ENCODE results near the gene NME7. TPM values are rescaled to one million over a fixed set of nuclear protein-coding genes. Genes with fewer than 3 reads are reported as not detected.

NME7 gene
- total RNA-seq, 1 donor from 2014 or later, result 60.6 TPM

DNA sequence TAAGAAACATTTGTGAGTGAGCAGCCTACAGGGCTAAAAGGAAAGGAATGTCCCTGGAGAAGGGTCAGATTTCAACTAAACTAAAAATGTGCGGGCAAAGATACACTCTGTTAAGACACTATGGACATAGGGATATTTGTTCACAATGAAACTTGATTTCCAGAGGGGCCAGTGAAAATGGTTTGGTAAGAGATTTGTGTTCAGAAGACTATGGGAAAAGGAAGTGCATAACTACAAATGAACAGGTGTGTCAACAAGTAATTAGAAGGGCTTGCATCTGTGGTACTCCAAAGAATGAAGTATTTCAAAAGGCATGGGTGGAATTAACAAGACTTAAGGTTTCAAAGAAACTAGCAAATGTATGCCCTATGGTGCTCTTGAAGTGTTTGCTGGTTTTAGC is 60.4 kb downstream of the NME7 start:
- Histone ChIP-seq H3K4me1 (no peaks in the 10 kb centered on the region), H3K36me3 (no peaks in the 10 kb centered on the region), H3K9ac (no peak overlapping the region), H2AFZ (replicated peaks) (no peak overlapping the region), H3K9me3 (ENCODE audit: low read depth) (no peaks in the 10 kb centered on the region), H4K20me1 (ENCODE audit: low read depth) (no peaks in the 10 kb centered on the region), H3K79me2 (ENCODE audit: low read depth) (no peaks in the 10 kb centered on the region), H3K27ac (no peak overlapping the region), H3K27me3 (no peaks in the 10 kb centered on the region), H3F3A (ENCODE audit: low read depth) (no peaks in the 10 kb centered on the region), H3K4me3 (no peak overlapping the region), H3K4me2 (no peak overlapping the region)
- Mint-ChIP-seq H3K27ac (no peak overlapping the region), H3K4me3 (no peak overlapping the region), H3K36me3 (peaks cover 14% of the 10 kb centered on the region), H3K27me3 (ENCODE audit: insufficient read depth, low read depth) (no peaks in the 10 kb centered on the region), H3K4me1 (peaks cover 9% of the 10 kb centered on the region), H3K9me3 (no peaks in the 10 kb centered on the region)
- TF ChIP-seq EZH2 (IDR thresholded peaks at IDR 0.05) (no peak), EZH2phosphoT487 (IDR thresholded peaks at IDR 0.05) (no peak)
- TF ChIP-seq, protein P1, sequence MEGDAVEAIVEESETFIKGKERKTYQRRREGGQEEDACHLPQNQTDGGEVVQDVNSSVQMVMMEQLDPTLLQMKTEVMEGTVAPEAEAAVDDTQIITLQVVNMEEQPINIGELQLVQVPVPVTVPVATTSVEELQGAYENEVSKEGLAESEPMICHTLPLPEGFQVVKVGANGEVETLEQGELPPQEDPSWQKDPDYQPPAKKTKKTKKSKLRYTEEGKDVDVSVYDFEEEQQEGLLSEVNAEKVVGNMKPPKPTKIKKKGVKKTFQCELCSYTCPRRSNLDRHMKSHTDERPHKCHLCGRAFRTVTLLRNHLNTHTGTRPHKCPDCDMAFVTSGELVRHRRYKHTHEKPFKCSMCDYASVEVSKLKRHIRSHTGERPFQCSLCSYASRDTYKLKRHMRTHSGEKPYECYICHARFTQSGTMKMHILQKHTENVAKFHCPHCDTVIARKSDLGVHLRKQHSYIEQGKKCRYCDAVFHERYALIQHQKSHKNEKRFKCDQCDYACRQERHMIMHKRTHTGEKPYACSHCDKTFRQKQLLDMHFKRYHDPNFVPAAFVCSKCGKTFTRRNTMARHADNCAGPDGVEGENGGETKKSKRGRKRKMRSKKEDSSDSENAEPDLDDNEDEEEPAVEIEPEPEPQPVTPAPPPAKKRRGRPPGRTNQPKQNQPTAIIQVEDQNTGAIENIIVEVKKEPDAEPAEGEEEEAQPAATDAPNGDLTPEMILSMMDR (IDR thresholded peaks at IDR 0.05), result no peak
- no peak for DNase-seq (ENCODE audit: low spot score)

DNA sequence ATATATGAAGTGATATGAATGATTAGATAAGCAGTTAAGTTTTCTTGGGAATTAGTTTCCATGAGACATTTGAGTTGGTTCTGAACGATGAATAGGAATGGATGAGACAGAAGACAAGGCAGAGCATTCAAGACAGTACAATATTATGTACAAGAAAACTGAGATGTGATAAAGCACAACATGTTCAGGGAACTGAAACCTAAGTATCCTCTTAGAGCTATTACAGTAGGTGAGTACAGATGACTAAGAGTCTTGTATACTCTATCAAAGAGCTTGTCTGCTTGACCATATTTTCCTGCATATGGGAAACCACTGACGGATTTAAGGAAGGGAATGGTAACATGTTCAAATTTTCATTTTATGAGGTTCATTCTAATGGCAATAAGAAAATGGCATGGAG is 61.6 kb downstream of the NME7 start:
- H3K27ac Mint-ChIP-seq, result no peak overlapping the region
- peaks cover 9% of the 10 kb centered on the region for H3K4me1 Mint-ChIP-seq
- no peaks in the 10 kb centered on the region for H3K4me1 ChIP-seq

DNA sequence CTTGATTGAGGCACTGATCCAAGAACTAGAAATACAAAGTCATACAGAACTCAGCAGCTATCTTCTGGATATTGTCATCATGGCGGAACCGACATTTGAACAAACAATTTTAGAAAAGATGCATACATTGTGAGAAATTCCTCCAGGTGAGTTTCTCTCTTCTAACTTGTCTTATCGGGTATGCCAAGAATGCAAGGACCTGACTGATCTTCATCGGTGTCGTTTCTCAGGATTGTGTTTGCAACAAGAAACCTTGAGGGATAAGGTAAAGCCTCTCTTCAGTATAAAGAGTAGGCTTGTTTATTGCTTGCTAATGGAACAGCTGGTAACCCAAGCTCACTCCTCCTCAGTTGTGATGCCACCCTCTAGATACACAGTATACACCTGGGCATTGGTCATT is 62.2 kb downstream of the NME7 start:
- Histone ChIP-seq H3K9ac (no peak overlapping the region), H3K4me2 (no peak overlapping the region), H3K4me3 (no peak overlapping the region), H3K27ac (no peak overlapping the region), H3K79me2 (ENCODE audit: low read depth) (no peaks in the 10 kb centered on the region), H3K4me1 (no peaks in the 10 kb centered on the region), H3K36me3 (no peaks in the 10 kb centered on the region), H3K27me3 (no peaks in the 10 kb centered on the region), H3F3A (ENCODE audit: low read depth) (no peaks in the 10 kb centered on the region), H4K20me1 (ENCODE audit: low read depth) (no peaks in the 10 kb centered on the region), H3K9me3 (ENCODE audit: low read depth) (no peaks in the 10 kb centered on the region), H2AFZ (replicated peaks) (no peak overlapping the region)
- Mint-ChIP-seq H3K4me1 (peaks cover 9% of the 10 kb centered on the region), H3K4me3 (no peak overlapping the region), H3K36me3 (peaks cover 14% of the 10 kb centered on the region), H3K27ac (no peak overlapping the region), H3K9me3 (no peaks in the 10 kb centered on the region), H3K27me3 (ENCODE audit: insufficient read depth, low read depth) (no peaks in the 10 kb centered on the region)
- DNase-seq (ENCODE audit: low spot score), result no peak
- TF ChIP-seq EZH2 (IDR thresholded peaks at IDR 0.05) (no peak), EZH2phosphoT487 (IDR thresholded peaks at IDR 0.05) (no peak)
- TF ChIP-seq, protein P1 (IDR thresholded peaks at IDR 0.05), result no peak

More for the DNA sequence above, 61.6 kb downstream of the NME7 start:
- H2AFZ ChIP-seq (replicated peaks), result no peak overlapping the region
- H3K36me3 ChIP-seq, result no peaks in the 10 kb centered on the region
- Mint-ChIP-seq H3K9me3 (no peaks in the 10 kb centered on the region), H3K27me3 (ENCODE audit: insufficient read depth, low read depth) (no peaks in the 10 kb centered on the region), H3K4me3 (no peak overlapping the region), H3K36me3 (peaks cover 14% of the 10 kb centered on the region)
- TF ChIP-seq, protein P1 (IDR thresholded peaks at IDR 0.05), result no peak
- TF ChIP-seq EZH2phosphoT487 (IDR thresholded peaks at IDR 0.05) (no peak), EZH2 (IDR thresholded peaks at IDR 0.05) (no peak)
- no peaks in the 10 kb centered on the region for H3F3A ChIP-seq (ENCODE audit: low read depth)
- no peak overlapping the region for H3K9ac ChIP-seq
- no peaks in the 10 kb centered on the region for H3K27me3 ChIP-seq
- H3K9me3 ChIP-seq (ENCODE audit: low read depth), result no peaks in the 10 kb centered on the region
- H4K20me1 ChIP-seq (ENCODE audit: low read depth), result no peaks in the 10 kb centered on the region
- no peak overlapping the region for H3K27ac ChIP-seq
- no peak overlapping the region for H3K4me3 ChIP-seq
- H3K4me2 ChIP-seq, result no peak overlapping the region
- no peak for DNase-seq (ENCODE audit: low spot score)
- H3K79me2 ChIP-seq (ENCODE audit: low read depth), result no peaks in the 10 kb centered on the region
